ENCODE results near the gene MOSPD2. TPM values are rescaled to one million over a fixed set of nuclear protein-coding genes. Genes with fewer than 3 reads are reported as not detected.

MOSPD2 gene
- total and polyA plus RNA-seq, 8 donors = 1.7 to 34.1 (median 5.9) TPM

- WGBS, 5 donors = 17 to 43% (median 22%) methylated on average over 7 of the region's 7 CpGs
Measured at GRCh38 chrX:14872355-14872754, 866 bp upstream of the MOSPD2 start.

GRCh38 chrX:14873676-14874049 is 442 bp downstream of the MOSPD2 start:
- Histone ChIP-seq H3K9me3 (no peaks in the 10 kb centered on the region), H3K27me3 (no peaks in the 10 kb centered on the region), H3K36me3 (no peaks in the 10 kb centered on the region), H3K4me1 (peaks cover 0 to 24% (median 7%) of the 10 kb centered on the region in 4 donors), H3K27ac (peak overlapping the region; percentile 82 to 90 (median 88)), H3K4me3 (peak overlapping the region; percentile 65 to 72 (median 68))
- intact Hi-C loops (cut with DNase I; ENCODE audit: low total_unique reads) = no loop called here
- DNase-seq = no peak
- WGBS, 5 donors = 2 to 41% (median 7%) methylated on average over 8 of the region's 8 CpGs
- TF ChIP-seq POLR2A (IDR thresholded peaks at IDR 0.05) (no peak), POLR2AphosphoS5 (IDR thresholded peaks at IDR 0.05) (no peak), EP300 (IDR thresholded peaks at IDR 0.05) (no peak), CTCF (IDR thresholded peaks at IDR 0.05) (no peak)

More at GRCh38 chrX:14872355-14872754, 866 bp upstream of the MOSPD2 start:
- Histone ChIP-seq H3K27ac (peak overlapping the region in 3 of 5 donors; percentile 87 to 90 (median 88)), H3K4me3 (peak overlapping the region; percentile 51 to 69 (median 66)), H3K36me3 (no peaks in the 10 kb centered on the region), H3K27me3 (no peaks in the 10 kb centered on the region), H3K4me1 (peaks cover 0 to 24% (median 7%) of the 10 kb centered on the region in 4 donors), H3K9me3 (peaks cover 0 to under 1% (median 0%) of the 10 kb centered on the region in 4 donors)
- peak in 1 of 2 donors; percentile 8 for DNase-seq
- TF ChIP-seq CTCF (IDR thresholded peaks at IDR 0.05) (no peak), POLR2A (IDR thresholded peaks at IDR 0.05) (no peak), EP300 (IDR thresholded peaks at IDR 0.05) (no peak), POLR2AphosphoS5 (IDR thresholded peaks at IDR 0.05) (no peak)
- intact Hi-C loops (cut with DNase I; ENCODE audit: low total_unique reads) = no loop called here

- H3K27ac ChIP-seq = no peak overlapping the region
- H3K4me1 ChIP-seq = peaks cover 0 to 24% (median 7%) of the 10 kb centered on the region in 4 donors
- intact Hi-C loops (cut with DNase I; ENCODE audit: low total_unique reads) = no loop called here
- peak in 1 of 2 donors; percentile 13 for DNase-seq
- H3K27me3 ChIP-seq = no peaks in the 10 kb centered on the region
- H3K4me3 ChIP-seq = no peak overlapping the region
- no peaks in the 10 kb centered on the region for H3K9me3 ChIP-seq
- no peaks in the 10 kb centered on the region for H3K36me3 ChIP-seq
- WGBS, 5 donors = 40 to 68% (median 62%) methylated on average over 7 of the region's 7 CpGs
- TF ChIP-seq EP300 (IDR thresholded peaks at IDR 0.05) = no peak
- TF ChIP-seq POLR2AphosphoS5 (IDR thresholded peaks at IDR 0.05) = no peak
- no peak for TF ChIP-seq CTCF (IDR thresholded peaks at IDR 0.05)
- no peak for TF ChIP-seq POLR2A (IDR thresholded peaks at IDR 0.05)
Measured at GRCh38 chrX:14875624-14876023, 2.4 kb downstream of the MOSPD2 start.

DNA sequence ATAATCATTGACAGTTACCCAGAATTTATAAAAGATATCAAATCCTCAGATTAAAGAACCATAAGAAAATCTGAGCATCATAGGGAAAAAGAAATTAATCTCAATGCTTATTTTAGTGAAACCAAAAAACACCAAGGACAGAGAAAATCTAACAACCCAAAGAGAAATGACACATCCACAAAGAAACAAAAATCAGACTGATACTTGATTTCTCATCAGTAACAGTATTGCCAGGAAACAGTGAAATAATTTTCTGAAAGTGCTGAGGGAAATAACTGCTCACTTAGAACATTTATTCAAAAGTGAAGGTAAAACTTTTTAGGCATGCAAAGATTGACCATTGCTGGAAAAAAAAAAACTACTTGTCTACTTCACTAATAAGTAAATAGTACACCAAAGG is 10.6 kb downstream of the MOSPD2 start:
- Histone ChIP-seq H3K27me3 (no peaks in the 10 kb centered on the region), H3K4me1 (no peaks in the 10 kb centered on the region), H3K36me3 (no peaks in the 10 kb centered on the region), H3K9me3 (no peaks in the 10 kb centered on the region), H3K27ac (no peak overlapping the region), H3K4me3 (no peak overlapping the region)
- TF ChIP-seq EP300 (IDR thresholded peaks at IDR 0.05) (no peak), POLR2A (IDR thresholded peaks at IDR 0.05) (no peak), POLR2AphosphoS5 (IDR thresholded peaks at IDR 0.05) (no peak), CTCF (IDR thresholded peaks at IDR 0.05) (no peak)
- DNase-seq = no peak
- intact Hi-C loops (cut with DNase I; ENCODE audit: low total_unique reads) = no loop called here

Data from stomach (tissue), 9 donors.